HG03460 (cell line): ENCODE data around the gene UBE3B.

Experiments used
- ATAC-seq: cut with Tn5 transposase; IDR thresholded peaks from one replicate; pipeline ENCODE4 v1.9.1; 2021; ENCODE audit not compliant: unreplicated experiment

UBE3B gene

GRCh38 chr12:109567967-109568366 is 90.5 kb downstream of the UBE3B start:
- ATAC-seq, result no peak

GRCh38 chr12:109568486-109568885 is 91.1 kb downstream of the UBE3B start:
- no peak for ATAC-seq

- ATAC-seq, result no peak
Measured at GRCh38 chr12:109571773-109572505, 94.5 kb downstream of the UBE3B start.

DNA sequence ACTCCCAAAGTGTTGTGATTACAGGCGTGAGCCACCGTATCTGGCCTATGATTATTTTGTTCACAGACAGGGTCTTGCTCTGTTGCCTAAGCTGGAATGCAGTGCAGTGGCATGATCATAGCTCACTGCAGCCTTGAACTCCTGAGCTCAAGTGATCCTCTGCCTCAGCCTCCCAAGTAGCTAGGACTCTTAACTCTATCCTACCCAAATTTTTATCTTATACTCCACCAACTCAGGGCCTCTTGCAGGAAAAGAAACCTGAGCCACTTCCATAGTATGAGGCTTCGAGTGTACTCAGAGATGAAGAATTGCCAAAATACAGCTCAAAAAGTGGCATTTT is 95.0 kb downstream of the UBE3B start:
- ATAC-seq, result no peak

- ATAC-seq, result peak; percentile 96
Measured at GRCh38 chr12:109573029-109573913, 95.8 kb downstream of the UBE3B start, which contains the start of the genes MMAB and MVK. Gene MMAB, minus strand, starts transcription at chr12:109573504. Its CDS starts 24 bp downstream, at chr12:109573480. Gene MVK, plus strand, starts transcription at chr12:109573794. Its CDS starts 1,029 bp downstream, at chr12:109574823.

GRCh38 chr12:109573914-109574244 is 96.4 kb downstream of the UBE3B start:
- peak; percentile 5 for ATAC-seq

- no peak for ATAC-seq
Measured at GRCh38 chr12:109575683-109576082, 98.2 kb downstream of the UBE3B start.

- no peak for ATAC-seq
Measured at GRCh38 chr12:109577311-109577710, 99.9 kb downstream of the UBE3B start.

GRCh38 chr12:109578330-109578927 is 101.0 kb downstream of the UBE3B start:
- ATAC-seq, result no peak

GRCh38 chr12:109579639-109580038 is 102.2 kb downstream of the UBE3B start:
- no peak for ATAC-seq

DNA sequence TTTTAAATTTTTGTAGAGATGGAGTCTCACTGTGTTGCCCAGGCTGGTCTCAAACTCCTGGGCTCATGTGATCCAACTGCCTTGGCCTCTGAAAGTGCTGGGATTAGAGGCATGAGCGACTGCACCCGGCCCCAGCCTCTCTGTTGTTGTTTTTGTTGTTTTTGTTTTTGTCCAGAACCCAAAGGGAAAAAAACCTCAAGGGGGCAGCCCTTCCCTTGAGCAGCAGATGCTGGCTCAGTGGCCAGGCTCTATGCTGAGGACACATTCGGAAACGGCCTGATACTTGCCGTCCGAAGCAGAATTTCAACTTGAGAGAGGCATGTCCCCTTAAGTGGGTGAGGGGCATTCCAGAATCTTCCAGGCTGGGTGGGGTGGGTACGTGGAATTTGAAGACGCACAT is 102.8 kb downstream of the UBE3B start:
- ATAC-seq, result no peak

DNA sequence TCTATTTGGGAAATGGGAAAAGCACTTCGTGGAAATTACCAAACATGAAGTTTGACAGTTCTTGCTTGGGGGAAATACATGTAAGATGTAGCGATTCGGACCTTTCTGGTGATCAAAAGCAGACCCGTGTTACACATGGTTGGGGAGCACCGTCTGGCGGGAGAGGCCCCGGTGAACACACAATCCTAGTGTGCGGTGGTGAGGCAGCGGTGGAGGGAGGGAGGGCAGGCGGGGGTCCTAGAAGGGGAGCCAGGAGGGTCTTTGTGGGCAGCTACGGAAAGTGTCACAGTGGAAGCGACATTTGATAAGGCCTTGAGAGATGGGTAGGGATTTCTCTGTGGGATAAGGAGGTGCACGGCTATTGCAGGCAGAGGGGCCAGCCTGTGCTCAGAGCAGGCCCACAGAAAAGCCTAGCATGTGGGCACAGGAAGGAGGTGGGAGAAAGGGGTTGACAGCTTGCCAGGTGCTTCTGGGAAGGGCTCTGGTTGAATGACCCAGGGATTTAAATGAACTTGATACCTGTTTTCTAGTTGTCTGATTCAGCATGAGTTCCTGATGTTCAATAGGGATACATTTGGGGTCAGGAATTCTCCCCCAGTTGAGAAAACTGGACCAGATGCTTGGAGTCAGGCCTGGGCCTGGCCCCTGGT is 103.4 kb downstream of the UBE3B start:
- no peak for ATAC-seq

DNA sequence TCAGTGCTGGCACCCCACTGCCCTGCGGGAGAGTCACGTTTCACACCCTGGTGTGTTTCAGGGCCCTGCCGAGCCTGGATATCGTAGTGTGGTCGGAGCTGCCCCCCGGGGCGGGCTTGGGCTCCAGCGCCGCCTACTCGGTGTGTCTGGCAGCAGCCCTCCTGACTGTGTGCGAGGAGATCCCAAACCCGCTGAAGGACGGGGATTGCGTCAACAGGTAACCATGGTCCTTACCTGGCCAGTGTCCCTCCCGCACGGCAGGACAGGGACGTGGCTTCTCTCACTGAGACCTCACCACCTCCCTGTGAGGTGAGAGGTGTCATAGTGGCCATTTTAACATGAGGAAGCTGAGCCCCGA is 103.9 kb downstream of the UBE3B start:
- ATAC-seq, result no peak

DNA sequence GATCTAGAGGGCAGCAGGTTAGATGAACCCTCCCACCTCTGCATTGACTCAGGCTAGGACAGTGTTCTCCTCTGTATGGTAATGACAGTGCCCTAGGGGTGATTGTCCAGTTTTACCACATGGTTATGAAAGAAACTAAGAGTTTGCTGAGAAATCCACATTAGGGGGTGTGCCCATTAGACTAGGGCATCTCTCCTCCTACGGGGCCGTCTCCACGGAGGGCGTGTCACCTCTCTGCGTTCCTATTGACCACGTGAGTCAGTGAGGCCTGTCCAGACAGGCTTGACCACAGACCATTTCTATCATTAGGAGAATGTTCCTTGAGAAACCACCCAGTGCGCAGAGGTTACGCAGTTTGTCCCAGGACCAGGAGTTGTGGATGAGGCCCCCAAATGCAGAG is 104.4 kb downstream of the UBE3B start:
- ATAC-seq, result no peak

- ATAC-seq, result no peak
Measured at GRCh38 chr12:109582636-109583035, 105.2 kb downstream of the UBE3B start.

GRCh38 chr12:109583733-109584132 is 106.3 kb downstream of the UBE3B start:
- no peak for ATAC-seq
